Nephron progenitor cell (in vitro differentiated cells): ENCODE measurements around the gene ELMO3.
A peak's percentile ranks its signal among the peaks of the same experiment; 100 is the strongest.

Experiments
- DNase-seq: peaks from one replicate; pipeline ENCODE4 v3.0.0; 2021
- H3K27ac Mint-ChIP-seq: 2 replicates; pipeline ENCODE4 v1.8.0; 2021; ENCODE audit warnings: mild to moderate bottlenecking, moderate library complexity, mixed read lengths
- H3K27me3 Mint-ChIP-seq: 2 replicates; pipeline ENCODE4 v1.8.0; 2021; ENCODE audit warnings: mild to moderate bottlenecking, low read depth, mixed read lengths; ENCODE audit not compliant: poor library complexity
- H3K36me3 Mint-ChIP-seq: 2 replicates; pipeline ENCODE4 v1.8.0; 2021; ENCODE audit warnings: low read depth, mixed read lengths
- H3K4me1 Mint-ChIP-seq: 2 replicates; pipeline ENCODE4 v1.8.0; 2021; ENCODE audit warnings: mixed read lengths
- H3K4me3 Mint-ChIP-seq: 2 replicates; pipeline ENCODE4 v1.8.0; 2021; ENCODE audit warnings: mild to moderate bottlenecking, moderate library complexity, mixed read lengths
- H3K9me3 Mint-ChIP-seq: 2 replicates; pipeline ENCODE4 v1.8.0; 2021; ENCODE audit warnings: mild to moderate bottlenecking, moderate library complexity, mixed read lengths
- TF ChIP-seq, protein P1 (sequence below): fragments of 200-600 bp; sonication (generic); IDR thresholded peaks from 2 replicates; pipeline ENCODE4 v1.5.0; 2021; ENCODE audit warnings: antibody characterized with exemption

ELMO3 gene

DNA sequence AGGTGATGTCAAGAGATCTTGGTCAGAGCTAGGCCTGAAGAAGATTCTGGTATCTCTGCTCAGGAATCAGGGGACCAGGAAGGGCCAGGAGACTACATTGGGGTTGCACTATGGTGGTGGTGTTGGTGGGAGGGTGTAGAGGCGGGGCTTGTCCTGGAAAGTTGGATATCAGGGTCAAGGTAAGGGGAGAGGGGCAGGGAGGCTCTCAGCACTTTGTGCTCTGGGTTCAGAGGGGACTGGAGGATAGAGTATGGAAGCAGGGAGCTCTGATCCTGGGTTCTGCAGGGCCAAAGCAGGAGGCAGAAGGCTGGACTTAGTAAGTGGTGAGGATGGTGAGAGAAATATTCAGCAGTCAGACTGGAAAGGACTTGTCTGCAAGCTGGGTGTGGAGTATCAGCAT is 25.6 kb upstream of the ELMO3 start:
- no peak for DNase-seq
- TF ChIP-seq, protein P1, sequence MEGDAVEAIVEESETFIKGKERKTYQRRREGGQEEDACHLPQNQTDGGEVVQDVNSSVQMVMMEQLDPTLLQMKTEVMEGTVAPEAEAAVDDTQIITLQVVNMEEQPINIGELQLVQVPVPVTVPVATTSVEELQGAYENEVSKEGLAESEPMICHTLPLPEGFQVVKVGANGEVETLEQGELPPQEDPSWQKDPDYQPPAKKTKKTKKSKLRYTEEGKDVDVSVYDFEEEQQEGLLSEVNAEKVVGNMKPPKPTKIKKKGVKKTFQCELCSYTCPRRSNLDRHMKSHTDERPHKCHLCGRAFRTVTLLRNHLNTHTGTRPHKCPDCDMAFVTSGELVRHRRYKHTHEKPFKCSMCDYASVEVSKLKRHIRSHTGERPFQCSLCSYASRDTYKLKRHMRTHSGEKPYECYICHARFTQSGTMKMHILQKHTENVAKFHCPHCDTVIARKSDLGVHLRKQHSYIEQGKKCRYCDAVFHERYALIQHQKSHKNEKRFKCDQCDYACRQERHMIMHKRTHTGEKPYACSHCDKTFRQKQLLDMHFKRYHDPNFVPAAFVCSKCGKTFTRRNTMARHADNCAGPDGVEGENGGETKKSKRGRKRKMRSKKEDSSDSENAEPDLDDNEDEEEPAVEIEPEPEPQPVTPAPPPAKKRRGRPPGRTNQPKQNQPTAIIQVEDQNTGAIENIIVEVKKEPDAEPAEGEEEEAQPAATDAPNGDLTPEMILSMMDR = no peak
- H3K4me3 Mint-ChIP-seq = peak overlapping the region; percentile 90
- peaks cover 45% of the 10 kb centered on the region for H3K4me1 Mint-ChIP-seq
- H3K9me3 Mint-ChIP-seq = no peaks in the 10 kb centered on the region
- peaks cover 21% of the 10 kb centered on the region for H3K36me3 Mint-ChIP-seq
- H3K27ac Mint-ChIP-seq = no peak overlapping the region
- H3K27me3 Mint-ChIP-seq = peaks cover 88% of the 10 kb centered on the region

DNA sequence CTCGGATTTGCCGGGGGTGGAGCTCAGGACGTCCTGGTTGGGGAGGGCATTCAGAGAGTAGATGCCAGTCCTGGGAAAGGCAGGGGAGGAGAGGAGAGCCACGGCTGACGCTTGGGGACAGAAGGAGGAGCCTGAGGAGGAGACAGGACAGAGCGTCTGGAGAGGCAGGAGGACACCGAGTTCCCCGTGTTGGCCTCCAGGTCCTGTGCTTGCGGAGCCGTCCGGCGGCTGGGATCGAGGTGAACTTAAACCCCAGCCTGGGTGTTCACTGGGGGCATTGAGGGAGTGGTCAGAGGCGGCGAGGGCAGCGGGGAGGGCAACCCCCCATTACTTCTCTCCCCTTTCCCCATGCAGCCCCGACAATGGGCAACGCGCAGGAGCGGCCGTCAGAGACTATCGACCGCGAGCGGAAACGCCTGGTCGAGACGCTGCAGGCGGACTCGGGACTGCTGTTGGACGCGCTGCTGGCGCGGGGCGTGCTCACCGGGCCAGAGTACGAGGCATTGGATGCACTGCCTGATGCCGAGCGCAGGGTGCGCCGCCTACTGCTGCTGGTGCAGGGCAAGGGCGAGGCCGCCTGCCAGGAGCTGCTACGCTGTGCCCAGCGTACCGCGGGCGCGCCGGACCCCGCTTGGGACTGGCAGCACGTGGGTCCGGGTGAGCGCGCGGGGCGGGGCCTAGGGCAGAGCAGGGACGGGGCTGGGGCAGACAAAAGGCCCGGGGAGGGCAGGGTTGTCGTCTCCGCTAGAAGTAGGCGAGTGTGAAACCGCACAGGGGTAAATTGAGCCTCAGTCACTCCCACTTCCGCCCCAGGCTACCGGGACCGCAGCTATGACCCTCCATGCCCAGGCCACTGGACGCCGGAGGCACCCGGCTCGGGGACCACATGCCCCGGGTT is 24.9 kb upstream of the ELMO3 start:
- H3K27me3 Mint-ChIP-seq = peaks cover 88% of the 10 kb centered on the region
- H3K4me3 Mint-ChIP-seq = peak overlapping the region; percentile 90
- H3K9me3 Mint-ChIP-seq = no peaks in the 10 kb centered on the region
- H3K36me3 Mint-ChIP-seq = peaks cover 21% of the 10 kb centered on the region
- H3K27ac Mint-ChIP-seq = no peak overlapping the region
- H3K4me1 Mint-ChIP-seq = peaks cover 49% of the 10 kb centered on the region
- DNase-seq = peak; percentile 79
- TF ChIP-seq, protein P1 = no peak

DNA sequence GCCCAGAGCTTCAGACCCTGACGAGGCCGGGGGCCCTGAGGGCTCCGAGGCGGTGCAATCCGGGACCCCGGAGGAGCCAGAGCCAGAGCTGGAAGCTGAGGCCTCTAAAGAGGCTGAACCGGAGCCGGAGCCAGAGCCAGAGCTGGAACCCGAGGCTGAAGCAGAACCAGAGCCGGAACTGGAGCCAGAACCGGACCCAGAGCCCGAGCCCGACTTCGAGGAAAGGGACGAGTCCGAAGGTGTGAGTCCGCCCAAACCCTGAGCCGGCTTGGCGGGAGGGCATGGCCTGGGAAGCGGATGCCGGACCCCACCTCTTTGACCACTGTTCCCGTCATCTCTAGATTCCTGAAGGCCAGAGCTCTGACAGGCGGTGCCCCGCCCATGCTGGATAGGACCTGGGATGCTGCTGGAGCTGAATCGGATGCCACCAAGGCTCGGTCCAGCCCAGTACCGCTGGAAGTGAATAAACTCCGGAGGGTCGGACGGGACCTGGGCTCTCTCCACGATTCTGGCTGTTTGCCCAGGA is 24.2 kb upstream of the ELMO3 start:
- H3K36me3 Mint-ChIP-seq = peaks cover 21% of the 10 kb centered on the region
- peaks cover 88% of the 10 kb centered on the region for H3K27me3 Mint-ChIP-seq
- H3K9me3 Mint-ChIP-seq = no peaks in the 10 kb centered on the region
- H3K27ac Mint-ChIP-seq = no peak overlapping the region
- DNase-seq = no peak
- peaks cover 42% of the 10 kb centered on the region for H3K4me1 Mint-ChIP-seq
- peak overlapping the region; percentile 30 for H3K4me3 Mint-ChIP-seq
- TF ChIP-seq, protein P1 = no peak

DNA sequence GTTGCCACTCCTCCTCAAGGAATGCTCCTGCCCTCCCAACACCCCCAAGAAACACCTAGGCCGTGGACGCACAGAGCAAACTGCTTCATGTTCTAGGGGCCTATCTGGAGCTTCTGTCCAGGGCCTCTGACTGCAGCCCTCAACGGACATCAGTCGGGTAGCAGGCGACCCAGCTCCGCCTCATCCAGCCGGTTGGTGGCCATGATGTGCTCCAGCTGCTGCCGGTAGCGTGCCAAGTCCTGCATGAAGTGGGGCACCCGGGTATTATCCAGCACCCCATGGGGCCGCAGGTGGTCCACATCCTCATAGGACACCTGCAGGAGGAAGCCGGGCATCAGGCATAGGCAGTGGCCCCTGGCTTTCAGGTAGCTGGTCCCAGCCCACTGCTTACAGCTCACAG is 22.3 kb upstream of the ELMO3 start:
- Mint-ChIP-seq H3K27me3 (peaks cover 75% of the 10 kb centered on the region), H3K4me3 (no peak overlapping the region), H3K4me1 (peaks cover 27% of the 10 kb centered on the region), H3K9me3 (no peaks in the 10 kb centered on the region), H3K36me3 (peaks cover 21% of the 10 kb centered on the region), H3K27ac (no peak overlapping the region)
- TF ChIP-seq, protein P1 = no peak
- no peak for DNase-seq

DNA sequence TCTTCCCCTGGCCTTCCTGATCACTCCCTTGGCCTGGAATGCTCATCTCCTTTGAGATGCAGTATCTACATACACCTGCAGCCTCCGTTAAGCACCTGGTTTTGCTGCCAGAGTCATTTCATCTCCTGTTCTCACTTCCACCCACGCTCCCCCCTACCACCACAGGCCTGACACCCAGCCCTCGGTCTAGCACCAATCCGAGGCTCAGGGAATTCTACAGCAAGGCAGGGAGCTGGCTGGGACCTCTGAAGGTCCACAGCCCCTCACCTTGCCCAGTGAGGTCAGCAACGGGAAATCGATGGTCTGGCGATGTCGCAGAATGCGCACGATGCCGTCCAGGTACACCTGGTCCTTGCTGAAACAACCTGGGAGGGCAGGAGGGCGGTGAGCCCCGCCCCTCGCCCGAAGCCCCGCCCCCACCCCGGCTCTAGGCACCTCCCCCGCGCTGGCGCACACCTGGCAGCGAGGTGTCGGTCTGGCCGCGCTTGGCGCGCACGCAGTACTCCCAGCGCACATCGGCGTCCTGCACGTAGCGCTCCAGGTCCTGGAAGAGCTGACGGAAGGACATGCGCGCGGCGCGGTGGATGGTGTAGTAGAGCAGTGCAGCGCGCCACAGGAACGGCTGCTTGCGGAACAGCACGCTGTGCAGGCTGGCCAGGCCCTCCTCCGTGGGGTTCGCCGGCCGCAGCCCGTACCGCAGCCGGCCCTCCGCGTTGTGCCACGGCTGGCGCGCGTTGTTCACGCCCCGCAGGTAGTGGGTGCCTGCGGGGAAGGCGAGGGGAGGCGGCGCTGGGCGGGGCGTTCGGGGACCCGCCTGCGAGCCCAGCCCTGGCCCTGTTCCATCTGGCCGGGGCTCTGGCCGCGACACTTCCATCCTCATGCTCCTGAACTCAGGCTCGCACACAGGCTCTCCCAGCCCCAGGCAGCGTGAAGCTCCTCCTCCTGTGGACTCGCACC is 20.9 kb upstream of the ELMO3 start:
- Mint-ChIP-seq H3K4me3 (peak overlapping the region; percentile 69), H3K27me3 (peaks cover 62% of the 10 kb centered on the region), H3K36me3 (peaks cover 21% of the 10 kb centered on the region)

More for the DNA sequence above, 20.9 kb upstream of the ELMO3 start:
- Mint-ChIP-seq H3K27ac (no peak overlapping the region), H3K9me3 (no peaks in the 10 kb centered on the region), H3K4me1 (peaks cover 22% of the 10 kb centered on the region)
- TF ChIP-seq, protein P1 = no peak
- peak; percentile 72 for DNase-seq
